Neural cell (in vitro differentiated cells): Measurements from ENCODE around the gene AIF1L. TPM values are rescaled to one million over a fixed set of nuclear protein-coding genes. Genes with fewer than 3 reads are reported as not detected.

Source experiments
- H2AFZ ChIP-seq: fragments of 200-600, 300-800 bp; sonication (generic), shearing (Covaris generic); 2 replicates; pipeline ENCODE4 v1.6.0; 2014; ENCODE audit warnings: low read depth, mild to moderate bottlenecking, antibody characterized with exemption, low read length, moderate library complexity
- H3F3A ChIP-seq: fragments of 200-600 bp; shearing (Covaris generic); 2 replicates; pipeline ENCODE4 v1.6.1; 2016; ENCODE audit warnings: mild to moderate bottlenecking, moderate library complexity, mixed read lengths, antibody characterized with exemption, low read length; ENCODE audit not compliant: insufficient read depth, poor library complexity, severe bottlenecking
- H3K27ac ChIP-seq: fragments of 200-600, 300-800 bp; sonication (generic), shearing (Covaris generic); 2 replicates; pipeline ENCODE4 v1.5.1; 2014; ENCODE audit warnings: mild to moderate bottlenecking, low read length, moderate library complexity
- H3K27me3 ChIP-seq: fragments of 300-800, 200-600 bp; sonication (generic), shearing (Covaris generic); 2 replicates; pipeline ENCODE4 v1.6.0; 2014; ENCODE audit warnings: mild to moderate bottlenecking, low read depth, low read length, moderate library complexity; ENCODE audit not compliant: insufficient read depth
- H3K36me3 ChIP-seq: fragments of 300-800, 200-600 bp; sonication (generic), shearing (Covaris generic); 2 replicates; pipeline ENCODE4 v1.5.1; 2014; ENCODE audit warnings: mild to moderate bottlenecking, antibody characterized with exemption, low read length, moderate library complexity; ENCODE audit not compliant: insufficient read depth
- H3K4me2 ChIP-seq: fragments of 300-800, 200-600 bp; sonication (generic), shearing (Covaris generic); 2 replicates; pipeline ENCODE4 v1.6.0; 2014; ENCODE audit warnings: mild to moderate bottlenecking, low read length
- H3K4me3 ChIP-seq: fragments of 300-800, 200-600 bp; sonication (generic), shearing (Covaris generic); 2 replicates; pipeline ENCODE4 v1.5.1; 2014; ENCODE audit warnings: mild to moderate bottlenecking, low read length, moderate library complexity
- H3K79me2 ChIP-seq: fragments of 200-600 bp; shearing (Covaris generic); replicated peaks from 2 replicates; pipeline ENCODE4 v1.6.0; 2014; ENCODE audit warnings: mild to moderate bottlenecking, low read length, moderate library complexity; ENCODE audit not compliant: insufficient read depth
- H3K9ac ChIP-seq: fragments of 300-800, 200-600 bp; sonication (generic), shearing (Covaris generic); 2 replicates; pipeline ENCODE4 v1.6.1; 2016; ENCODE audit warnings: mild to moderate bottlenecking, low read length, mixed read lengths
- H3K9me2 ChIP-seq: fragments of 200-600 bp; shearing (Covaris generic); 2 replicates; pipeline ENCODE4 v1.6.1; 2016; ENCODE audit warnings: mild to moderate bottlenecking, low read length, mixed read lengths; ENCODE audit not compliant: insufficient read depth
- H3K9me3 ChIP-seq: fragments of 200-600, 300-800 bp; sonication (generic), shearing (Covaris generic); 2 replicates; pipeline ENCODE4 v1.6.1; 2016; ENCODE audit warnings: mild to moderate bottlenecking, mixed run types, low read length, moderate library complexity, mixed read lengths
- H4K20me1 ChIP-seq: fragments of 200-600 bp; shearing (Covaris generic); 2 replicates; pipeline ENCODE4 v1.6.1; 2016; ENCODE audit warnings: mild to moderate bottlenecking, mixed run types; ENCODE audit not compliant: insufficient read depth
- EP300 ChIP-seq: fragments of 450-650 bp; conservative IDR thresholded peaks from 2 replicates; pipeline ENCODE4 v1.6.1; 2014; ENCODE audit warnings: antibody characterized with exemption, mild to moderate bottlenecking, moderate library complexity; ENCODE audit not compliant: poor library complexity, severe bottlenecking
- EZH2 ChIP-seq: fragments of 200-600, 300-800 bp; shearing (Covaris generic), sonication (generic); IDR thresholded peaks from 2 replicates; pipeline ENCODE4 v1.6.1; 2014; ENCODE audit warnings: antibody characterized with exemption, low read length, borderline replicate concordance, mild to moderate bottlenecking; ENCODE audit not compliant: insufficient read depth, poor library complexity, severe bottlenecking
- MXI1 ChIP-seq: fragments of 450-650 bp; conservative IDR thresholded peaks from 2 replicates; pipeline ENCODE4 v1.6.1; 2014; ENCODE audit warnings: antibody characterized with exemption, mild to moderate bottlenecking; ENCODE audit not compliant: poor library complexity, severe bottlenecking
- POLR2AphosphoS5 ChIP-seq: IDR thresholded peaks from 2 replicates; pipeline ENCODE4 v1.6.1; 2012
- RAD21 ChIP-seq: fragments of 450-650 bp; conservative IDR thresholded peaks from 2 replicates; pipeline ENCODE4 v1.6.1; 2014; ENCODE audit warnings: antibody characterized with exemption, mild to moderate bottlenecking, moderate library complexity
- REST ChIP-seq: IDR thresholded peaks from 2 replicates; pipeline ENCODE4 v1.6.1; 2012; ENCODE audit warnings: borderline replicate concordance
- SMC3 ChIP-seq: fragments of 450-650 bp; conservative IDR thresholded peaks from 2 replicates; pipeline ENCODE4 v1.6.1; 2014; ENCODE audit warnings: antibody characterized with exemption, mild to moderate bottlenecking, moderate library complexity; ENCODE audit not compliant: poor library complexity
- TAF1 ChIP-seq: IDR thresholded peaks from 2 replicates; pipeline ENCODE4 v1.6.1; 2012; ENCODE audit warnings: low read depth
- polyA plus RNA-seq: library from polyadenylated mRNA; depleted of rRNA; stranded (reverse); fragments of >200 nt; gene quantifications from 2 replicates; pipeline ENCODE4 v1.2.3, GENCODE V29; 2014
- TF ChIP-seq, protein P1 (sequence below): fragments of 450-650 bp; IDR thresholded peaks from 2 replicates; pipeline ENCODE4 v1.5.1; 2014; ENCODE audit warnings: antibody characterized with exemption, mild to moderate bottlenecking, moderate library complexity; ENCODE audit not compliant: poor library complexity, severe bottlenecking

Gene AIF1L
- polyA plus RNA-seq, 1 donor from 2014 or later: 3.4 TPM

GRCh38 chr9:131107760-131108159 is 11.4 kb downstream of the AIF1L start:
- Histone ChIP-seq H3F3A (no peaks in the 10 kb centered on the region), H3K27ac (no peak overlapping the region), H3K27me3 (no peaks in the 10 kb centered on the region), H3K9me3 (no peaks in the 10 kb centered on the region), H2AFZ (no peak overlapping the region), H3K9me2 (no peaks in the 10 kb centered on the region), H3K4me3 (no peak overlapping the region), H3K4me2 (no peak overlapping the region), H3K9ac (no peak overlapping the region), H3K36me3 (no peaks in the 10 kb centered on the region), H3K79me2 (no peaks in the 10 kb centered on the region), H4K20me1 (no peaks in the 10 kb centered on the region)
- TF ChIP-seq REST (no peak), EZH2 (no peak)

DNA sequence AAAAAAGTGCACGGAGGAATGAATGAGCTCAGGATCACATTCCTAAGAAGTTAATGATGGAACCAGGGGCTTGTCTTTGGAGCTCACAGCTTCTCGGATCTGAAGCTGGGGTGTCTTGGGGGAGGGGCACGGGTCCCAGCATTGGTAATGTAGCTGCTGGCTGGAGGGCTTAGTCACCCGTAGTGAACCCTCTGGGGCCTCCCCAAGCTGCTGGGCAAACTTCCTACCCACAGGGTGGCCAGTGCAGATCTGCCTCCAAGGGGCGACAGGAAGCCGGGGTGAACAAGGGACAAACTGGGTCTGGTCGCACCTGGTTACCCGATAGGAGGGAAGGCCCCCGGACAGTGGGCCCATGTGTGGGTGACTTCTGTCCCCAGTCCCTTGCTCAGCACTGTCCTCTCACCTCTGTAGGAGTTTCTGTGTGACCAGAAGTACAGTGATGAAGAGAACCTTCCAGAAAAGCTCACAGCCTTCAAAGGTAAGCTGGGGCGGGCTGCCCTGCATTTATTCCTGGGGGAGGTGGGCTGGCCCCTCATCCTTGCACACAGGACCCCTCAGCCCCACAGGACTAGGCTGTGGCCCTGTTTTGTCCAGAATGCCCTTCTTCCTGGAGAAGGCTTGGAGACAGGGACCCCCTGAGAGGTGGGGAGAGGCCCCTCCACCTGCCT is 15.0 kb downstream of the AIF1L start:
- Histone ChIP-seq H3K27ac (no peak overlapping the region), H3K4me2 (no peak overlapping the region), H3K79me2 (no peaks in the 10 kb centered on the region), H4K20me1 (no peaks in the 10 kb centered on the region), H3K9me2 (no peaks in the 10 kb centered on the region), H2AFZ (no peak overlapping the region), H3F3A (no peaks in the 10 kb centered on the region), H3K27me3 (no peaks in the 10 kb centered on the region), H3K36me3 (no peaks in the 10 kb centered on the region), H3K4me3 (no peak overlapping the region), H3K9ac (no peak overlapping the region), H3K9me3 (no peaks in the 10 kb centered on the region)
- TF ChIP-seq POLR2AphosphoS5 (no peak), RAD21 (no peak), EP300 (no peak), TAF1 (no peak), SMC3 (no peak), MXI1 (no peak), REST (no peak), EZH2 (no peak)
- TF ChIP-seq, protein P1, sequence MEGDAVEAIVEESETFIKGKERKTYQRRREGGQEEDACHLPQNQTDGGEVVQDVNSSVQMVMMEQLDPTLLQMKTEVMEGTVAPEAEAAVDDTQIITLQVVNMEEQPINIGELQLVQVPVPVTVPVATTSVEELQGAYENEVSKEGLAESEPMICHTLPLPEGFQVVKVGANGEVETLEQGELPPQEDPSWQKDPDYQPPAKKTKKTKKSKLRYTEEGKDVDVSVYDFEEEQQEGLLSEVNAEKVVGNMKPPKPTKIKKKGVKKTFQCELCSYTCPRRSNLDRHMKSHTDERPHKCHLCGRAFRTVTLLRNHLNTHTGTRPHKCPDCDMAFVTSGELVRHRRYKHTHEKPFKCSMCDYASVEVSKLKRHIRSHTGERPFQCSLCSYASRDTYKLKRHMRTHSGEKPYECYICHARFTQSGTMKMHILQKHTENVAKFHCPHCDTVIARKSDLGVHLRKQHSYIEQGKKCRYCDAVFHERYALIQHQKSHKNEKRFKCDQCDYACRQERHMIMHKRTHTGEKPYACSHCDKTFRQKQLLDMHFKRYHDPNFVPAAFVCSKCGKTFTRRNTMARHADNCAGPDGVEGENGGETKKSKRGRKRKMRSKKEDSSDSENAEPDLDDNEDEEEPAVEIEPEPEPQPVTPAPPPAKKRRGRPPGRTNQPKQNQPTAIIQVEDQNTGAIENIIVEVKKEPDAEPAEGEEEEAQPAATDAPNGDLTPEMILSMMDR: no peak
